Spinal cord (tissue), 10 donors: ENCODE data around the gene JPT1. TPM values are rescaled to one million over a fixed set of nuclear protein-coding genes. Genes with fewer than 3 reads are reported as not detected.
"Not testable (repeated sequence)": the region's sequence is repeated elsewhere in the genome, so short reads cannot be mapped to it uniquely, and the experiment has no call there.

Source experiments
- DNase-seq, 6 donors: peaks; one replicate each; pipeline versions ENCODE4 v3.0.0 to v3.0.0-alpha.2; 2013 to 2015; ENCODE audit warnings: low spot score in 6 of 6, low read depth in 4 of 6
- H3K27ac ChIP-seq: one replicate; pipeline ENCODE4 v1.5.1; 2013; ENCODE audit warnings: low read depth, low read length, control low read depth
- H3K27me3 ChIP-seq: one replicate; pipeline ENCODE4 v1.6.1; 2013; ENCODE audit warnings: low read length; ENCODE audit not compliant: control insufficient read depth, insufficient read depth
- H3K36me3 ChIP-seq: one replicate; pipeline ENCODE4 v1.6.1; 2013; ENCODE audit warnings: low read length; ENCODE audit not compliant: control insufficient read depth, insufficient read depth
- H3K4me1 ChIP-seq: one replicate; pipeline ENCODE4 v1.6.1; 2013; ENCODE audit warnings: low read length; ENCODE audit not compliant: control insufficient read depth, insufficient read depth
- H3K4me3 ChIP-seq: one replicate; pipeline ENCODE4 v1.5.1; 2013; ENCODE audit warnings: low read depth, low read length, control low read depth
- H3K9me3 ChIP-seq: one replicate; pipeline ENCODE4 v1.6.1; 2013; ENCODE audit warnings: low read length; ENCODE audit not compliant: control insufficient read depth, insufficient read depth
- WGBS: methylation state at CpG from one replicate; pipeline ENCODE4 v1.1.5; 2013; ENCODE audit warnings: missing lambda C conversion rate; ENCODE audit not compliant: insufficient coverage; 5-methylcytosine and 5-hydroxymethylcytosine counted together
- polyA plus RNA-seq, 2 donors: library from polyadenylated mRNA; unstranded; fragments of 120-200 nt; gene quantifications; one replicate each; pipeline ENCODE4 v1.2.1, GENCODE V29; 2013; ENCODE audit not compliant: insufficient read length in 2 of 2
- total RNA-seq, 2 donors: library from RNA; depleted of rRNA in 1 of 2; stranded (reverse); fragments of 120-200 nt in 1 of 2; fragments of >200 nt in 1 of 2; gene quantifications; one replicate each; pipeline versions ENCODE4 v1.2.3 to v1.2.4, GENCODE V29; 2013 to 2014
- donor health status: healthy.

The JPT1 gene
- total and polyA plus RNA-seq, 4 donors: 79.8 to 353 (median 217) TPM

DNA sequence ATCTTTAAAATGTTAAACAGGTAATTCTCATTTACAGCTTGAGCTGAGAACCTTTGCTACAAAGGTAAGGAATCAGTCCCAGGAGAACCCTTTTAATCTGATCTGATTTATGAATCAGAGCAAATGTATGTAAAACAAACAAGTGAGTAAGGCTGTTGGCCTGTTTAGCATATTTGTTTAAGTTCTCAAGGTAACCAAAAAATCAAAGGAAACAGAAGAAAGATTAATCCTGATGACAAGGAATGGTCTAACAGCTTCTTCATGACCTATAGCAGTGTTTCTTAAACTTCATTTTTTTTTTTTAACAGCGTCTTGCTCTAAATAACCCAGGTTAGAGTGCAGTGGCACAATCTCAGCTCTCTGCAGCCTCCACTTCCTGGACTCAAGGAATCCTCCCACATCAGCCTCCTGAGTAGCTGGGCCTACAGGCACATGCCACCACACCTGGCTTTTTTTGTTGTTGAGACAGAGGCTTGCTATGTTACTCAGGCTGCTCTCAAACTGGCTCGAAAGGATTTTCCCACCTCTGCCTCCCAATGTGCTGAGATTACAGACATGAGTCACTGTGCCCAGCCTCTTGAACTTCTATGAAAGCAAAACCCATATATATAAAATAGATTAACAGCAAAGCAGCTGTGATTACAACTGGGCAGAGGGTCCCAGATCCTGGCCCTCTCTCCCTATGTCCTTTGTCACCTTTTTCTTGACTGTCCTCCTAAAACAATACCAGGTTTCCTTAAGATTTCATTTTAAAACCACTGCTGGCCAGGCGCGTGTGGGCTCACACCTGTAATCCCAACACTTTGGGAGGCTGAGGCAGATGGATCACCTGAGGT, 5.1 kb upstream of the JPT1 start:
- no peaks in the 10 kb centered on the region for H3K9me3 ChIP-seq
- WGBS: 100% methylated on average over 1 of the region's 4 CpGs
- H3K4me1 ChIP-seq: no peaks in the 10 kb centered on the region
- H3K27ac ChIP-seq: no peak overlapping the region
- peaks cover 40% of the 10 kb centered on the region for H3K36me3 ChIP-seq
- no peaks in the 10 kb centered on the region for H3K27me3 ChIP-seq
- no peak overlapping the region for H3K4me3 ChIP-seq
- no peak for DNase-seq

DNA sequence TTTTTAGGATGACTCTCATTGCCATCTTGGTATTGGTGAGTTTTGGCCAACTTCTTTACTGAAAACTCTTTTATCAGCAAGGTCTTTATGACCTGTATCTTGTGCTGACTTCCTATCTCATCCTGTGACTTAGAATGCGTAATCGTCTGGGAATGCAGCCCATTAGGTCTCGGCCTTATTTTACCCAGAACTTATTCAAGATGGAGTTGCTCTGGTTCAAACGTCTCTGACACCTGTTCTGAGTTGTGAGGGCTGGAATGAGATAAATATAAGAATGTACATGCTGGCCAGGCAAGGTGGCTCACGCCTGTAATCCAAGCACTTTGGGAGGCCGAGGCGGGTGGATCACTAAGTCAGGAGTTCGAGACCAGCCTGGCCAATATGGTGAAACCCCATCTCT, 4.2 kb upstream of the JPT1 start:
- H3K4me1 ChIP-seq, H3K27ac ChIP-seq, H3K9me3 ChIP-seq, DNase-seq, H3K4me3 ChIP-seq, H3K27me3 ChIP-seq: not testable (repeated sequence)
- H3K36me3 ChIP-seq: peaks cover 33% of the 10 kb centered on the region
- WGBS: 96% methylated on average over 4 of the region's 8 CpGs

DNA sequence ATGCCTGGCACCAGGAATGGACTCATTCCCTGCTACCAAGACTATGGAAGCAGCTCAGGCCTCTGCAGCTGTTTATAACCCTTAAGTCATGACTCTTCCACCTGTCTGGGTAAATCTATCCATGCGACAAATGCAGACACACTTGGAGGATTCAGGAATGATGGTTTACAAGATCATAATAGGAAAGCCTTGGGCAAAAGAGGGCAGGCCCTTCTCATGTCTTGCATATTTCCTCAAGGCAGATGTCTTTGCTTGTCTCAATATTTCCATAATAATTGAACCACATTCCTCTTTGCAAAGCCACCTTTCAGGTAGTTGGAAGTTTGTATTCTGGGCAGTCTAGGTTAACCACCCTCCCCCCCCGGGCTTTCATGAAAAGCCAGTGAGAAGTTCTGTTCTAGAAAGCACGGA, 884 bp upstream of the JPT1 start:
- Histone ChIP-seq H3K36me3 (peaks cover 21% of the 10 kb centered on the region), H3K27ac (no peak overlapping the region), H3K4me1 (peaks cover 18% of the 10 kb centered on the region), H3K9me3 (no peaks in the 10 kb centered on the region), H3K4me3 (no peak overlapping the region), H3K27me3 (no peaks in the 10 kb centered on the region)
- no peak for DNase-seq
- no CpG with 5 or more reads among the region's 3 CpGs for WGBS

DNA sequence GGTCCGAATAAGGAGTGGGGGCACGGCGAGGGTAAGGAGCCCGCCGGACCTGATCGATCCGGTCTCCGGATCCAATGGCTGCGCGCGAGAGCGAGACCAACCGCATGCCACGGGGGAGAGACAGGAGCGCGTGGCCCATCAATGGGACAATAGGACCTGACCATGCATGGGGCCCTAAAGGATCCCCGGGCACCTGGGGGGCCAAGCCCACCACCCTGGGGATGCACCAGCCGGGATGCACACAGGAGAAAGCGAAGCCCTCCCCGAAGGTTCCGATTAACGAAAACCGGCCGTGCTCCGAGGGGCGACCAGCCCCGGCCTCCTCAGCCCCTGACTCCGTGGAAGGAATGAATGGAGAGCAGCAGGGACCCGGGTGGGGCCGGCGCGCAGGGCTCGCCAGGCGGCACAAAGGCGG, 525 bp downstream of the JPT1 start:
- under 1% methylated on average over 35 of the region's 35 CpGs for WGBS
- Histone ChIP-seq H3K27me3 (no peaks in the 10 kb centered on the region), H3K36me3 (peaks cover 12% of the 10 kb centered on the region), H3K27ac (peak overlapping the region; percentile 83), H3K4me3 (peak overlapping the region; percentile 85), H3K4me1 (peaks cover 18% of the 10 kb centered on the region), H3K9me3 (no peaks in the 10 kb centered on the region)
- DNase-seq: peak in 2 of 6 donors; percentile 33 to 82

DNA sequence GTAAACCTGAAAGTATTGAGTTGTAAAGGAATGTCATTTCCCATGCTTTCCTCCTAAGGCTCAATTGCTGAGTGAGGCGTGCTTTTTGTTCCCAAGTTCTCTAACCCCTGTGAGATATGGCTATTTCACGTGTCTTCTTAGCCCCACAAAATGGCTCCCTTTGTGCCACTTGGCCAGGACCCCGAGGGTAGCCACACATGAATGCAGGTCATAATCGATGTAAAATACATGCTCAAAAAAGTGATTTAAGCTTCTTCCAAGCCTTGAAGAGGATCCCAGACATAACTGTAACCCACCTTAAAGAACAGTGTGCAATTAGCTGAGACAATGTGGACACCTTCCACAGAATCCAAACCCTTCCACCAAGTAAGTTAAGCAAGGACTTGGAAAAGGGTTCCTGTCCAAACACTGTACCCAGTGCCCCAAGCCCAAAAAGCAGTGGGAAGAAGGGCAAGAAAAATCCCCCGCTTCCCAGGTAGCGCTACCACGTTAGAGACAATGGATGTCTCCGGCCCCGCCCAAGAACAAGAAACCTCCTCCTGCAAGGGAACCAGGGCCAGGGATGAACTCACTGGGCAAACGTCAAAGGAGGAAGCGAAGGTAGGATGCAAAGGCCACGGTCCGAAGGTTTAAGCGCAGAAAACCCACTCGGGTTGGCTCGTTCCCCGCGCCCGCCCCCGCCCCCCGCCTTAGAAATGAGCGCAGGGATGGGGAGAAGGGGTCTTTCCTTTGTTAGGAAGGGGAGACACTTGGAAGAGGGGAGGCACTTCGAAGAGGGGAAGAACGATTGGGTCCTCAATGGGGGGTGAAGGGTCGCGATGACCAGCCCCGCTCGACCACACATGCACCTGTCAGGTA, 1.2 kb downstream of the JPT1 start:
- Histone ChIP-seq H3K9me3 (no peaks in the 10 kb centered on the region), H3K27ac (peak overlapping the region; percentile 83), H3K4me3 (peak overlapping the region; percentile 85), H3K4me1 (peaks cover 18% of the 10 kb centered on the region), H3K36me3 (peaks cover 12% of the 10 kb centered on the region), H3K27me3 (no peaks in the 10 kb centered on the region)
- DNase-seq: peak in 3 of 6 donors; percentile 33 to 85 (median 77)
- WGBS: 0% methylated on average over 27 of the region's 28 CpGs

DNA sequence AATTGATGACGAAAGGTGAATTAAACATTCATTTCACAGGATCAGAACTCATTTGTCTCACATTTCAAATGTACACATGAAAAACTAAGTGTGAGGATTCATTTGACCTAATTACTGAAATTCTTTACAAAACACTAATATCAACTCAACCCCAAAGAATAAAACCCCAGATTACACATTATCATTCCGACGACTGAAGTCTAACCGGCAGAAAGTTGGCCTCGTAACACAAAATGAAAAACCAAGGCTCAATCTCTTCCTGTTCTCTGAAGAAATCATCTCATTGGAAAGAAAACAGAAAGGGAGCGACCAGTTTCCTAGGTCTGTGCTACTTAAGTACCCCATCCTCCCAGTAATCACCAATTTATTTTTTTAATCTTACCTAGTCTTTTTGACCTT, 1.8 kb downstream of the JPT1 start:
- no peaks in the 10 kb centered on the region for H3K9me3 ChIP-seq
- peaks cover 18% of the 10 kb centered on the region for H3K4me1 ChIP-seq
- 25% methylated on average over 4 of the region's 6 CpGs for WGBS
- peak in 1 of 6 donors; percentile 27 for DNase-seq
- H3K27me3 ChIP-seq: no peaks in the 10 kb centered on the region
- H3K36me3 ChIP-seq: peaks cover 11% of the 10 kb centered on the region
- peak overlapping the region; percentile 85 for H3K4me3 ChIP-seq
- peak overlapping the region; percentile 40 for H3K27ac ChIP-seq

DNA sequence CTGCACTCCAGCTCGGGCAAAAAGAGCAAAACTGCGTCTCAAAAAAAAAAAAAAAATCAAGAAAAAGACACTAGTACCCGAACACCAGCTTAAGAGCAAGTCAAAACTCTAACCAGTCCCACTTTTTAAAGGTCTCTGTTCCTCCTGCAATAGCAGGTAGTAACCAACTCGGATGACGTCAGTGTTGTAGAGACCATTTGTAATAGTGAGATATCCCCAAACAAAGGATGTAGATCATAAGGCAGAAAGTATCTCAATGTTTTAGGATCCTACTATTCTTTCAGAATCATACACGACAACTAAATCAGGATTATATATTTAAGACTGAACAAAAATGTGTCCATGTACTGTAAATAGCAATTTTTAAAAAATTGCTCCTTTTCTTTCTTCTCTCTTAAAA, 2.4 kb downstream of the JPT1 start:
- Histone ChIP-seq H3K36me3 (peaks cover 14% of the 10 kb centered on the region), H3K4me1 (peaks cover 18% of the 10 kb centered on the region), H3K27ac (no peak overlapping the region), H3K27me3 (no peaks in the 10 kb centered on the region), H3K9me3 (no peaks in the 10 kb centered on the region), H3K4me3 (peak overlapping the region; percentile 85)
- no CpG with 5 or more reads among the region's 6 CpGs for WGBS
- peak in 2 of 6 donors; percentile 66 to 84 for DNase-seq

DNA sequence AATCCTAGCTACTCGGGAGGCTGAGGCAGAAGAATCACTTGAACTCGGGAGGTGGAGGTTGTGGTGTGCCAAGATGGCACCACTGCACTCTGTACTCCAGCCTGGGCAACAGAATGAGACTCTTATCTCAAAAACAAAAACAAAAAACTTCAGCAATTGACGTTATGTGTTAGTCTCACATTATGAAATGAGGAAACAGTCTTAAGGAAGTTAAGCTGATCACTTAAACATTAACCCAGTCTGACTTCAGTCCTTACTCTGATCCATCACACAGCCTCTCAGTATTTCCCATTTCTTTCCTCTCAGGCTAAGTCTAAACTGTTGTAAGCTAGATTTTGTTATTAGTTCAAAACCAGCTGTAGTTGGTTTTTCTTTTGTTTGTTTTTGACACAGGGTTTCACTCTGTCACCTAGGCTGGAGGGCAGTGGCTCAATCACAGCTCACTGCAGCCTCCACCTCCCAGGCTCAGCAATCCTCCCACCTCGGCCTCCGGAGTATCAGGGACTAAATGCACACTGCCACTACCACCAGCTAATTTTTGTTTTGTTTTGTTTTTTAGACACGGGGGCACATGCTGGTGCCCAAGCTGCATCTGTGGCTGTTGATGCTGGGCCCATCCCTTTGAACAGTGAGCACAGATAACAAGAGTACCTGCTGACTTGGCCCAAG, 6.3 kb downstream of the JPT1 start:
- Histone ChIP-seq H3K36me3 (peaks cover 47% of the 10 kb centered on the region), H3K9me3 (no peaks in the 10 kb centered on the region), H3K4me1 (peaks cover 12% of the 10 kb centered on the region), H3K4me3 (no peak overlapping the region), H3K27me3 (no peaks in the 10 kb centered on the region), H3K27ac (no peak overlapping the region)
- 75% methylated on average over 1 of the region's 6 CpGs for WGBS
- no peak for DNase-seq

DNA sequence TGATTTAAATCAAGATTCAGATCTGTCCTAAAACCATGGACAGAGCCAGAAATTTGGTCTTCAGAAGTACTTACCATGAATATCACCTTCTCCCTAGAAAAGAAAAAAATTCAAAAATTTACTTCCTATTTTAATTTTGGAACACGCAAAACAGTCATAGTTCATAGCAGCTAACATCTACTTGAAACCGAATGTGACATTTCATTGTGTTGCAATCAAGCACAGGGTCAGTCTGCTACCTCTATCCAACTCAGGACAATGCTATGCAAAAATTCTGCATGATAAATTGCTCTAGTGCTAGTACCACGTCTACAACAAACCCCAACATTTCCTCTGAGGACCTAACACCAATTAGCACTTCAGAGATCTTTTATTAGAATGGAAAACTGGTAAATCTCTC, 7.7 kb downstream of the JPT1 start:
- Histone ChIP-seq H3K9me3 (no peaks in the 10 kb centered on the region), H3K27me3 (no peaks in the 10 kb centered on the region), H3K36me3 (peaks cover 59% of the 10 kb centered on the region), H3K4me3 (no peak overlapping the region), H3K27ac (no peak overlapping the region), H3K4me1 (peaks cover 10% of the 10 kb centered on the region)
- WGBS: 100% methylated on average over 2 of the region's 3 CpGs
- DNase-seq: no peak
